HepG2 (cell line): ENCODE measurements around the gene LMBRD2.

Source experiments
- EP300 ChIP-seq, 3 experiments: sonication (generic) in 1 of 3; formaldehyde crosslinking in 1 of 3; IDR thresholded peaks; 2 replicates each; pipeline versions ENCODE4 v1.5.1 to v1.6.1; 2011 to 2020; ENCODE audit warnings: low read depth in 2 of 3, low read length in 2 of 3, borderline replicate concordance in 1 of 3, improper control_type of control experiment in 1 of 3, mild to moderate bottlenecking in 1 of 3, missing genetic modification reagents in 1 of 3, moderate library complexity in 1 of 3
- TAF15 ChIP-seq: fragments of 200-400 bp; formaldehyde crosslinking; IDR thresholded peaks from one replicate; pipeline ENCODE4 v1.6.1; 2018; ENCODE audit warnings: mild to moderate bottlenecking, low read depth, low read length; ENCODE audit not compliant: poor library complexity, severe bottlenecking

DNA sequence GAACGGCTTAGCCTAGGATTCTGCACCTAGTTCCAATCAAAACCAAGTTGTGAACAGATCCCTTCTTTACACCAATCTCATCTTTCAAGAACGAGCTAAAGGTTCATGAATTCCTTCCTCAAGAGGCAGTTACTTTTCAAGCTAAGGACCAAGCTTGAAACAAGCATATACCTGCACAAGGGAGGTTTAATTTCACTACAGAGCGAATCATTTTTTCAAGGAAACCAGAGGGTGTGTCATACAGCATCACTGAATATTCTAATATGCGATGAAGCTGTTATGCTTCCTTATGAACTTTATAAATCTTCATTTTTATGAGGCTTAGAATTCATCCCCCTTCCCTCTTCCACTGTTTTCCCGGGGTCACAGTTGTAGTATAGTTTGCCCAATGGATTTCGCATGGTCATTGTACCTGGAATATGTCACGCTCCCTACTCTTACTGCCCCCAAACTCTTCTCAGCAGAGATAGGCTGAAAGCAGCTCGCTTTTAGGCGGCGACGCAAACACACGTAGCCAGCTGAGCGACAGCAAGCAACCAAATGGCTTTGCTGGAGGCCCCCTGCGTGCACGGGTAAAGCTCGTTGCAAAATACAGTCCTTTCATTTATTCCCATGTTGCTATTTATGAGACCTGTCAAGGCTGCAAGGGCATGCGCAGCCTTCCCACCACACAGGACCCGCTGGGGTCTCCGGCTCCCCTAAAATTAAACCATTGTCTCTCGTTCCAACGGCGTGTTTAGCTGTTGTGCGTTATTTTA lies 832 bp downstream of the LMBRD2 start:
- TF ChIP-seq TAF15: no peak
- no peak for TF ChIP-seq EP300 (IDR thresholded peaks at IDR 0.05; ENCODE audit: low read depth in 2 of 2, low read length in 2 of 2)
- TF ChIP-seq EP300 (CRISPR knock-in tag; IDR thresholded peaks at IDR 0.05; ENCODE audit: borderline replicate concordance): no peak
